HepG2 (cell line): ENCODE results near the gene RRP8. TPM values are rescaled to one million over a fixed set of nuclear protein-coding genes. Genes with fewer than 3 reads are reported as not detected.

Experiments
- ATAC-seq: fragments of 200-7000 bp; cut with Tn5 transposase; 3 replicates; pipeline ENCODE4 v1.9.1; 2020; ENCODE audit warnings: mild to moderate bottlenecking, moderate library complexity
- BruUV-seq: library from RNA; stranded (reverse); fragments of 400-500 nt; replicated peaks from 2 replicates; lab custom pipeline; 2021; lab: Mats Ljungman, UMichigan
- CTCF ChIA-PET: fragments of 300-600 bp; formaldehyde crosslinking; extraction: SDS; loops from one replicate; lab custom pipeline; 2021; ENCODE audit warnings: low total read pairs, inconsistent platforms, low intra/inter-chr PET ratio; lab: Yijun Ruan, JAX
- POLR2A ChIA-PET: fragments of 350-600 bp; sonication (Branson Sonifier 250); formaldehyde crosslinking; loops from one replicate; lab custom pipeline; 2020; ENCODE audit warnings: antibody characterized with exemption, inconsistent platforms; lab: Yijun Ruan, JAX
- DNase-seq: peaks from one replicate; pipeline ENCODE4 v3.0.0-alpha.2; 2015; ENCODE audit warnings: low spot score
- FAIRE-seq: peaks from 3 replicates; lab custom pipeline; 2011; peaks lifted over from hg19 to GRCh38; lab: Jason Lieb, UNC
- H2AFZ ChIP-seq: one replicate; pipeline ENCODE4 v1.6.1; 2011; ENCODE audit warnings: low read length, inconsistent platforms
- H3K27ac ChIP-seq: fragments of 300-600 bp; 3 replicates; pipeline ENCODE4 v1.8.0; 2011; ENCODE audit warnings: mixed run types, mild to moderate bottlenecking, mixed read lengths, low read length, inconsistent platforms; ENCODE audit not compliant: insufficient read depth; ENCODE audit errors: extremely low read length
- H3K27me3 ChIP-seq, 2 experiments: fragments of 200-600 bp in 1 of 2; 2 replicates in 1 of 2; 3 replicates in 1 of 2; pipeline versions ENCODE4 v1.6.0 to v1.8.0; 2011; ENCODE audit warnings: low read length in 2 of 2, mild to moderate bottlenecking in 2 of 2, moderate library complexity in 2 of 2, inconsistent platforms in 1 of 2; ENCODE audit not compliant: insufficient read depth in 2 of 2, control insufficient read depth in 1 of 2
- H3K36me3 ChIP-seq, 2 experiments: fragments of 200-600 bp in 1 of 2; replicated peaks in 1 of 2; 2 replicates in 1 of 2; 3 replicates in 1 of 2; pipeline versions ENCODE4 v1.5.1 to v1.8.0; 2011; ENCODE audit warnings: low read length in 2 of 2, inconsistent platforms in 1 of 2; ENCODE audit not compliant: insufficient read depth in 2 of 2, control insufficient read depth in 1 of 2
- H3K4me1 ChIP-seq: 2 replicates; pipeline ENCODE4 v1.5.1; 2012; ENCODE audit warnings: low read length, inconsistent platforms; ENCODE audit not compliant: insufficient read depth
- H3K4me2 ChIP-seq: 2 replicates; pipeline ENCODE4 v1.6.0; 2011; ENCODE audit warnings: low read depth, low read length, inconsistent platforms
- H3K4me3 ChIP-seq, 3 experiments: fragments of 200-600 bp in 1 of 3; sonication (generic), shearing (Covaris generic) in 1 of 3; replicated peaks in 1 of 3; 2 replicates each; pipeline ENCODE4 v1.5.1; 2011 to 2016; ENCODE audit warnings: low read length in 3 of 3, inconsistent platforms in 2 of 3, low read depth in 2 of 3, mild to moderate bottlenecking in 2 of 3, control low read depth in 1 of 3, mixed read lengths in 1 of 3; ENCODE audit not compliant: insufficient read depth in 1 of 3
- H3K79me2 ChIP-seq: one replicate; pipeline ENCODE4 v1.6.1; 2011; ENCODE audit warnings: low read length, inconsistent platforms; ENCODE audit not compliant: insufficient read depth
- H3K9ac ChIP-seq: 2 replicates; pipeline ENCODE4 v1.6.0; 2011; ENCODE audit warnings: mild to moderate bottlenecking, low read depth, low read length, inconsistent platforms; ENCODE audit not compliant: insufficient read depth
- H3K9me3 ChIP-seq: 2 replicates; pipeline ENCODE4 v1.5.1; 2012; ENCODE audit warnings: mild to moderate bottlenecking, low read length
- H4K20me1 ChIP-seq: 2 replicates; pipeline ENCODE4 v1.6.0; 2011; ENCODE audit warnings: inconsistent platforms, mild to moderate bottlenecking, low read length, moderate library complexity; ENCODE audit not compliant: insufficient read depth
- AKAP8 ChIP-seq: sonication (generic); formaldehyde crosslinking; IDR thresholded peaks from 2 replicates; pipeline ENCODE4 v1.5.1; 2020; ENCODE audit warnings: mild to moderate bottlenecking, missing genetic modification reagents
- ATAD3A ChIP-seq: sonication (generic); formaldehyde crosslinking; IDR thresholded peaks from 2 replicates; pipeline ENCODE4 v1.4.0; 2020; ENCODE audit warnings: missing genetic modification reagents
- DMTF1 ChIP-seq: sonication (generic); formaldehyde crosslinking; IDR thresholded peaks from 2 replicates; pipeline ENCODE4 v1.4.0; 2020; ENCODE audit warnings: mild to moderate bottlenecking, missing genetic modification reagents
- MTA1 ChIP-seq: sonication (generic); formaldehyde crosslinking; IDR thresholded peaks from 2 replicates; pipeline ENCODE4 v1.4.0; 2020; ENCODE audit warnings: missing genetic modification reagents, mild to moderate bottlenecking, borderline replicate concordance
- RFX3 ChIP-seq: IDR thresholded peaks from 2 replicates; pipeline ENCODE4 v1.6.1; 2016; ENCODE audit warnings: missing biosample characterization, missing genetic modification reagents
- SAFB2 ChIP-seq: sonication (generic); formaldehyde crosslinking; IDR thresholded peaks from 2 replicates; pipeline ENCODE4 v1.5.1; 2020; ENCODE audit warnings: missing genetic modification reagents, low read depth, mild to moderate bottlenecking, borderline replicate concordance
- SCMH1 ChIP-seq: sonication (generic); formaldehyde crosslinking; IDR thresholded peaks from 2 replicates; pipeline ENCODE4 v1.9.0; 2021; ENCODE audit warnings: missing genetic modification reagents, mild to moderate bottlenecking, borderline replicate concordance
- ZBTB44 ChIP-seq: sonication (generic); formaldehyde crosslinking; IDR thresholded peaks from 2 replicates; pipeline ENCODE4 v1.4.0; 2020; ENCODE audit warnings: missing genetic modification reagents
- ZFAT ChIP-seq: sonication (generic); formaldehyde crosslinking; conservative IDR thresholded peaks from 2 replicates; pipeline ENCODE4 v1.8.1; 2023; ENCODE audit warnings: missing genetic modification reagents, inconsistent platforms
- ZFP62 ChIP-seq: sonication (generic); formaldehyde crosslinking; IDR thresholded peaks from 2 replicates; pipeline ENCODE4 v1.4.0; 2020; ENCODE audit warnings: missing genetic modification reagents
- ZNF672 ChIP-seq: sonication (generic); formaldehyde crosslinking; IDR thresholded peaks from 2 replicates; pipeline ENCODE4 v1.8.1; 2022; ENCODE audit warnings: missing genetic modification reagents
- ZNF674 ChIP-seq: sonication (generic); formaldehyde crosslinking; IDR thresholded peaks from 2 replicates; pipeline ENCODE4 v1.5.0; 2020; ENCODE audit warnings: low read depth, mild to moderate bottlenecking, missing genetic modification reagents
- ZNF816 ChIP-seq: sonication (generic); formaldehyde crosslinking; IDR thresholded peaks from 2 replicates; pipeline ENCODE4 v1.8.0; 2022; ENCODE audit warnings: missing genetic modification reagents, mild to moderate bottlenecking, borderline replicate concordance
- WGBS: methylation state at CpG from one replicate; pipeline ENCODE4 v1.1.6; 2017; ENCODE audit warnings: low lambda C conversion rate; 5-methylcytosine and 5-hydroxymethylcytosine counted together
- in situ Hi-C: cut with HindIII; loops from 2 replicates; pipeline ENCODE4 v1.10.0; 2017; ENCODE audit warnings: low pct_unique_long_range_greater_than_20kb; ENCODE audit not compliant: extremely low pct_ligation_motif_present
- intact Hi-C: fragments of 100-400 bp; cut with micrococcal nuclease; formaldehyde crosslinking; loops from one replicate; pipeline ENCODE4 v1.10.0; 2022; ENCODE audit not compliant: unreplicated experiment
- polyA plus RNA-seq, 8 experiments: library from polyadenylated mRNA; depleted of rRNA in 3 of 8; stranded (reverse) in 7 of 8; unstranded in 1 of 8; fragments of >200 nt; fragmentation: Illumina TruSeq in 4 of 8; extraction: Trizol in 4 of 8; gene quantifications; 2 replicates each; pipeline versions ENCODE4 v1.2.1 to v1.2.3, GENCODE V29; 2011 to 2016; ENCODE audit warnings: low read depth in 4 of 8, missing spikeins in 1 of 8, mixed read lengths in 1 of 8; ENCODE audit not compliant: insufficient read depth in 1 of 8
- total RNA-seq, 5 experiments: library from RNA; depleted of rRNA; stranded (reverse); fragments of >200 nt; fragmentation: Illumina TruSeq; extraction: Trizol; gene quantifications; 2 replicates each; pipeline ENCODE4 v1.2.3, GENCODE V29; 2016; ENCODE audit warnings: low read depth in 1 of 5

RRP8 gene
- total and polyA plus RNA-seq, 2 of the 13 experiments (the other 11 are each of a cell fraction or from before 2014, with no cell fraction given), result 7.2 to 21.6 TPM

- TF ChIP-seq AKAP8 (CRISPR knock-in tag) (no peak), SAFB2 (CRISPR knock-in tag) (no peak), MTA1 (CRISPR knock-in tag) (no peak), SCMH1 (no peak), DMTF1 (CRISPR knock-in tag) (no peak), RFX3 (no peak)
Measured at GRCh38 chr11:6635082-6635932, 31.9 kb upstream of the RRP8 start (continued).

GRCh38 chr11:6634534-6634933 is 31.1 kb upstream of the RRP8 start:
- CTCF ChIA-PET, result no interaction called here

More at GRCh38 chr11:6634534-6634933, 31.1 kb upstream of the RRP8 start:
- POLR2A ChIA-PET, result interaction anchor here (1.1 to 1.6 kb wide), 3 partner anchors 9 to 23 kb away, joined by 4 to 12 read pairs (median 5); partner anchors contain the start of genes TAF10 and TPP1
- H3K27me3 ChIP-seq, result peaks cover 9 to 47% of the 10 kb centered on the region in 2 experiments; a peak in 3 of 5 replicates
- no peak overlapping the region for H2AFZ ChIP-seq
- FAIRE-seq, result no peak
- intact Hi-C loops, result no loop called here
- BruUV-seq, result no TSS peak
- DNase-seq, result no peak
- no peak overlapping the region for H3K4me2 ChIP-seq
- H3K9me3 ChIP-seq, result no peaks in the 10 kb centered on the region
- H3K9ac ChIP-seq, result no peak overlapping the region
- H3K4me1 ChIP-seq, result peaks cover 48% of the 10 kb centered on the region
- no peak for ATAC-seq
- WGBS, result 3% methylated on average over 1 of the region's 1 CpG
- no peaks in the 10 kb centered on the region for H4K20me1 ChIP-seq
- no peaks in the 10 kb centered on the region for H3K36me3 ChIP-seq
- in situ Hi-C loops, result no loop called here
- H3K79me2 ChIP-seq, result no peaks in the 10 kb centered on the region
- H3K4me3 ChIP-seq, result no peak overlapping the region
- TF ChIP-seq ZNF674 (no peak), ZFP62 (CRISPR knock-in tag) (no peak), ZBTB44 (CRISPR knock-in tag) (no peak), ATAD3A (no peak), ZFAT (CRISPR knock-in tag) (no peak), ZNF672 (CRISPR knock-in tag) (no peak), ZNF816 (CRISPR knock-in tag) (no peak)
- TF ChIP-seq, all 625 proteins: peak for 0
- H3K27ac ChIP-seq, result no peak overlapping the region
